H9 (cell line): ENCODE measurements around the gene ZNF346. TPM values are rescaled to one million over a fixed set of nuclear protein-coding genes. Genes with fewer than 3 reads are reported as not detected.
A peak's percentile ranks its signal among the peaks of the same experiment; 100 is the strongest.

Experiments used
- DNase-seq: peaks from one replicate; pipeline ENCODE4 v3.0.0-alpha.2; 2017
- H2AFZ ChIP-seq: one replicate; pipeline ENCODE4 v1.6.1; 2013; ENCODE audit warnings: mild to moderate bottlenecking, low read length, control low read depth, moderate library complexity
- H2AK5ac ChIP-seq: 2 replicates; pipeline ENCODE4 v1.6.1; 2013; ENCODE audit warnings: low read length, control low read depth, mixed read lengths; ENCODE audit not compliant: insufficient read length
- H2BK120ac ChIP-seq: one replicate; pipeline ENCODE4 v1.6.1; 2013; ENCODE audit warnings: low read depth, mild to moderate bottlenecking, low read length, control low read depth, inconsistent platforms; ENCODE audit not compliant: poor library complexity, severe bottlenecking
- H2BK12ac ChIP-seq: 2 replicates; pipeline ENCODE4 v1.6.1; 2013; ENCODE audit warnings: low read length, control low read depth, mixed read lengths, low read depth; ENCODE audit not compliant: insufficient read length
- H2BK15ac ChIP-seq: 2 replicates; pipeline ENCODE4 v1.6.1; 2013; ENCODE audit warnings: low read depth, low read length, control low read depth
- H2BK20ac ChIP-seq: one replicate; pipeline ENCODE4 v1.6.1; 2013; ENCODE audit warnings: low read depth, mild to moderate bottlenecking, low read length, control low read depth, inconsistent platforms; ENCODE audit not compliant: poor library complexity, severe bottlenecking
- H2BK5ac ChIP-seq: 2 replicates; pipeline ENCODE4 v1.6.1; 2013; ENCODE audit warnings: low read length, control low read depth, mixed read lengths; ENCODE audit not compliant: insufficient read length
- H3K14ac ChIP-seq: 2 replicates; pipeline ENCODE4 v1.6.1; 2013; ENCODE audit warnings: low read length, control low read depth; ENCODE audit not compliant: insufficient read depth
- H3K18ac ChIP-seq: 2 replicates; pipeline ENCODE4 v1.6.1; 2013; ENCODE audit warnings: low read depth, mild to moderate bottlenecking, mixed read lengths, low read length, control low read depth; ENCODE audit not compliant: insufficient read length
- H3K23ac ChIP-seq: 2 replicates; pipeline ENCODE4 v1.6.1; 2013; ENCODE audit warnings: low read length, control low read depth, mixed read lengths, low read depth; ENCODE audit not compliant: insufficient read length
- H3K23me2 ChIP-seq: 2 replicates; pipeline ENCODE4 v1.6.1; 2013; ENCODE audit warnings: low read depth, mild to moderate bottlenecking, mixed read lengths, low read length, control low read depth; ENCODE audit not compliant: insufficient read length, poor library complexity, severe bottlenecking
- H3K27ac ChIP-seq: 2 replicates; pipeline ENCODE4 v1.5.1; 2013; ENCODE audit warnings: low read length, control low read depth, mixed read lengths, low read depth; ENCODE audit not compliant: insufficient read length
- H3K27me3 ChIP-seq: 2 replicates; pipeline ENCODE4 v1.6.1; 2013; ENCODE audit warnings: low read length, control low read depth, inconsistent platforms; ENCODE audit not compliant: insufficient read depth
- H3K4ac ChIP-seq: 2 replicates; pipeline ENCODE4 v1.6.1; 2013; ENCODE audit warnings: low read depth, mild to moderate bottlenecking, control low read depth, inconsistent platforms, low read length, moderate library complexity
- H3K4me1 ChIP-seq: 2 replicates; pipeline ENCODE4 v1.6.1; 2013; ENCODE audit warnings: low read length, control low read depth, inconsistent platforms; ENCODE audit not compliant: insufficient read depth
- H3K4me2 ChIP-seq: 2 replicates; pipeline ENCODE4 v1.6.1; 2013; ENCODE audit warnings: low read length, control low read depth, mixed read lengths; ENCODE audit not compliant: insufficient read length, insufficient read depth
- H3K56ac ChIP-seq: 2 replicates; pipeline ENCODE4 v1.6.1; 2013; ENCODE audit warnings: low read depth, mild to moderate bottlenecking, mixed read lengths, low read length, control low read depth; ENCODE audit not compliant: insufficient read length
- H3K79me1 ChIP-seq: 2 replicates; pipeline ENCODE4 v1.6.1; 2013; ENCODE audit warnings: low read depth, mild to moderate bottlenecking, moderate library complexity, low read length, control low read depth, inconsistent platforms; ENCODE audit not compliant: insufficient read depth, poor library complexity, severe bottlenecking
- H3K79me2 ChIP-seq: 2 replicates; pipeline ENCODE4 v1.6.1; 2013; ENCODE audit warnings: low read length, control low read depth, inconsistent platforms; ENCODE audit not compliant: insufficient read depth
- H3K9ac ChIP-seq: 2 replicates; pipeline ENCODE4 v1.6.1; 2013; ENCODE audit warnings: low read length, control low read depth, mixed read lengths; ENCODE audit not compliant: insufficient read length; ENCODE audit errors: extremely low read depth
- H3K9me3 ChIP-seq: one replicate; pipeline ENCODE4 v1.6.1; 2013; ENCODE audit warnings: low read depth, low read length, inconsistent platforms; ENCODE audit not compliant: control insufficient read depth
- H3T11ph ChIP-seq: one replicate; pipeline ENCODE4 v1.6.1; 2013; ENCODE audit warnings: mild to moderate bottlenecking, low read length, control low read depth, inconsistent platforms
- H4K20me1 ChIP-seq: one replicate; pipeline ENCODE4 v1.6.1; 2013; ENCODE audit not compliant: control insufficient read depth, insufficient read length, insufficient read depth
- H4K5ac ChIP-seq: 2 replicates; pipeline ENCODE4 v1.6.1; 2013; ENCODE audit warnings: low read depth, mild to moderate bottlenecking, mixed read lengths, low read length, control low read depth; ENCODE audit not compliant: insufficient read length
- H4K8ac ChIP-seq: replicated peaks from 2 replicates; pipeline ENCODE4 v1.6.1; 2013; ENCODE audit warnings: low read length, control low read depth, mixed read lengths, low read depth; ENCODE audit not compliant: insufficient read length
- H4K91ac ChIP-seq: 2 replicates; pipeline ENCODE4 v1.6.1; 2013; ENCODE audit warnings: low read depth, mild to moderate bottlenecking, moderate library complexity, mixed read lengths, low read length, control low read depth; ENCODE audit not compliant: insufficient read length
- H3K27ac Mint-ChIP-seq, 3 experiments: 2 replicates in 2 of 3; 3 replicates in 1 of 3; pipeline ENCODE4 v1.8.0; 2020 to 2021; ENCODE audit warnings: mixed read lengths in 3 of 3, mild to moderate bottlenecking in 1 of 3, moderate library complexity in 1 of 3
- H3K27me3 Mint-ChIP-seq: 2 replicates; pipeline ENCODE4 v1.8.0; 2021; ENCODE audit warnings: low read depth, mild to moderate bottlenecking, moderate library complexity, mixed read lengths
- H3K36me3 Mint-ChIP-seq, 3 experiments: 2 replicates in 2 of 3; 3 replicates in 1 of 3; pipeline ENCODE4 v1.8.0; 2020 to 2021; ENCODE audit warnings: low read depth in 3 of 3, mixed read lengths in 3 of 3; ENCODE audit not compliant: insufficient read depth in 1 of 3
- H3K4me1 Mint-ChIP-seq, 2 experiments: 2 replicates each; pipeline ENCODE4 v1.8.0; 2020; ENCODE audit warnings: mixed read lengths in 2 of 2
- H3K4me3 Mint-ChIP-seq, 2 experiments: 2 replicates in 1 of 2; 3 replicates in 1 of 2; pipeline ENCODE4 v1.8.0; 2020 to 2021; ENCODE audit warnings: mild to moderate bottlenecking in 2 of 2, mixed read lengths in 2 of 2, moderate library complexity in 1 of 2
- H3K9me3 Mint-ChIP-seq, 2 experiments: 2 replicates in 1 of 2; 3 replicates in 1 of 2; pipeline ENCODE4 v1.8.0; 2020; ENCODE audit warnings: mild to moderate bottlenecking in 2 of 2, mixed read lengths in 2 of 2, moderate library complexity in 1 of 2
- CTCF ChIP-seq: fragments of 200-600 bp; sonication (generic); conservative IDR thresholded peaks from 3 replicates; pipeline ENCODE4 v1.8.0; 2021; ENCODE audit warnings: antibody characterized with exemption, mild to moderate bottlenecking
- WGBS: extraction: QIAGEN DNeasy Blood & Tissue Kit; methylation state at CpG from one replicate; pipeline ENCODE4 v1.1.7; 2013; ENCODE audit warnings: missing lambda C conversion rate, low lambda C conversion rate, mixed read lengths; ENCODE audit not compliant: insufficient read length; ENCODE audit errors: extremely low coverage; 5-methylcytosine and 5-hydroxymethylcytosine counted together
- total RNA-seq: library from RNA; stranded (reverse); gene quantifications from 2 replicates; pipeline ENCODE4 v1.2.1, GENCODE V29; 2021

Gene ZNF346
- total RNA-seq, 1 experiment from 2014 or later, result 22.7 TPM

- H3K9me3 Mint-ChIP-seq, result no peaks in the 10 kb centered on the region; a peak in 1 of 5 replicates
- H3K27ac ChIP-seq, result no peak overlapping the region
- no peak overlapping the region for H2BK5ac ChIP-seq
- TF ChIP-seq CTCF, result peak; percentile 57; the same call in 2 of the 3 replicates
- H3K14ac ChIP-seq, result peak overlapping the region; percentile 95
- H4K5ac ChIP-seq, result no peak overlapping the region
- H3K27me3 ChIP-seq, result no peaks in the 10 kb centered on the region
- peak overlapping the region; percentile 15 for H3K18ac ChIP-seq
- no peak overlapping the region for H3T11ph ChIP-seq
- H2BK20ac ChIP-seq, result no peak overlapping the region
- no CpG with 5 or more reads among the region's 51 CpGs for WGBS
- peaks cover 4 to 8% (median 8%) of the 10 kb centered on the region in 3 experiments for H3K36me3 Mint-ChIP-seq
- H3K9ac ChIP-seq, result peak overlapping the region; percentile 62
- H3K79me2 ChIP-seq, result peaks cover 34% of the 10 kb centered on the region
- peak overlapping the region; percentile 95 for H3K4me2 ChIP-seq
- H3K4me1 ChIP-seq, result no peaks in the 10 kb centered on the region
- peaks cover 21 to 23% of the 10 kb centered on the region in 2 experiments for H3K4me1 Mint-ChIP-seq
- H3K9me3 ChIP-seq, result no peaks in the 10 kb centered on the region
- no peaks in the 10 kb centered on the region; the same call in 1 of the 2 replicates for H3K27me3 Mint-ChIP-seq
- H2BK12ac ChIP-seq, result no peak overlapping the region
- no peak overlapping the region for H4K91ac ChIP-seq
- H3K4ac ChIP-seq, result no peak overlapping the region
- H2BK15ac ChIP-seq, result no peak overlapping the region
- H3K4me3 Mint-ChIP-seq, result peak overlapping the region; percentile 91 to 93
- peaks cover 5% of the 10 kb centered on the region for H3K23me2 ChIP-seq
- peak overlapping the region; percentile 88 to 94 (median 89); a peak in 6 of 7 replicates for H3K27ac Mint-ChIP-seq
- H3K23ac ChIP-seq, result no peak overlapping the region
- H4K20me1 ChIP-seq, result no peaks in the 10 kb centered on the region
- no peak overlapping the region for H3K56ac ChIP-seq
- DNase-seq, result peak; percentile 56
- peaks cover 16% of the 10 kb centered on the region for H3K79me1 ChIP-seq
- no peak overlapping the region for H4K8ac ChIP-seq
- no peak overlapping the region for H2AK5ac ChIP-seq
- H2BK120ac ChIP-seq, result no peak overlapping the region
- H2AFZ ChIP-seq, result no peak overlapping the region
Observed at GRCh38 chr5:177005619-177006264, 16.8 kb upstream of the ZNF346 start.
